Measurements from ENCODE around the gene TEAD3. TPM values are rescaled to one million over a fixed set of nuclear protein-coding genes. Genes with fewer than 3 reads are reported as not detected.
A peak's percentile ranks its signal among the peaks of the same experiment; 100 is the strongest.

The TEAD3 gene
- total RNA-seq, 1 experiment from 2014 or later = 34.3 TPM

DNA sequence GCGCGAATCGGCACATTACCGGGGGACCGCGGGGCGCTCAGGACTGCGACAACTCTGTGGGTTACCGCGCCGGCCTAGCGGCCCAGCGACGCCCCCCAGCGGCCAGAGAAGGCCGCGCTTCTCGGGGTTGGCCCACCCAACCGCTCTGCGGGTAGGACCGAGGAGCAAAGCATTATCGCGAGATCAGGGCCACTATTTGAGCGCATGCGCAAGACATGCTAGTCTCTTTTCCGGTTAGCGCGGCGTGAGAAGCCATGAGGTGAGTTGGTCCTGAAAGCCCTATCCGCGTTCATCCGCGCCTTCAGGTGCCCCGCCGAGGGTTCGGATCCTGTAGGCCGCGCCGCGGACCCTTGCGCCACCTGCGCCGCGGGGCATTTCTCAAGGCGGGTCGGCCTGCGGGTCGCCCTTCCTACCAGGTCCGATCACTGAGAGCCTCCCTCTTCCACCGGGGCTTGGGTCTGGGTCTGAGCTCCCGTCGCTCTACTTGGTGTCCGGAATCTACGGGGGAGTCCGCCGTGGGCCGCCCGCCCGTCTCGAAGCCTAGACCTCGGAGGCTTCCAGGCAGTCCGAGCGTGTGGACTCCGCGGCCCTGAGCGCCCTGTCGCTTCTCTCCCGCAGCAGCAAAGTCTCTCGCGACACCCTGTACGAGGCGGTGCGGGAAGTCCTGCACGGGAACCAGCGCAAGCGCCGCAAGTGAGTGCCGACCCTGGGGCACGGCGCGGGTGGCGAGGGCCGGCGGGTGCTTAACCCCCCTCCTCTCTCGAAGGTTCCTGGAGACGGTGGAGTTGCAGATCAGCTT, 28.5 kb downstream of the TEAD3 start, which contains the start of gene RPL10A (continued):
- no peak for TF ChIP-seq ZNF263 (CRISPR knock-in tag; IDR thresholded peaks at IDR 0.05; ENCODE audit: low read depth)
- TF ChIP-seq SMAD4 (CRISPR knock-in tag; IDR thresholded peaks at IDR 0.05) = 0 out of 2 replicates have a peak, but pooled peaks have one; percentile 32
- TF ChIP-seq MYBL2 (CRISPR knock-in tag; IDR thresholded peaks at IDR 0.05) = peak; percentile 78
- TF ChIP-seq NFATC4 (CRISPR knock-in tag; IDR thresholded peaks at IDR 0.05) = 0 out of 2 replicates have a peak, but pooled peaks have one; percentile 13
- no peak for TF ChIP-seq RORB (CRISPR knock-in tag; IDR thresholded peaks at IDR 0.05)
- peak; percentile 36; the same call in 1 of the 2 replicates for TF ChIP-seq TEAD4 (CRISPR knock-in tag; IDR thresholded peaks at IDR 0.05)
- TF ChIP-seq, protein P1, sequence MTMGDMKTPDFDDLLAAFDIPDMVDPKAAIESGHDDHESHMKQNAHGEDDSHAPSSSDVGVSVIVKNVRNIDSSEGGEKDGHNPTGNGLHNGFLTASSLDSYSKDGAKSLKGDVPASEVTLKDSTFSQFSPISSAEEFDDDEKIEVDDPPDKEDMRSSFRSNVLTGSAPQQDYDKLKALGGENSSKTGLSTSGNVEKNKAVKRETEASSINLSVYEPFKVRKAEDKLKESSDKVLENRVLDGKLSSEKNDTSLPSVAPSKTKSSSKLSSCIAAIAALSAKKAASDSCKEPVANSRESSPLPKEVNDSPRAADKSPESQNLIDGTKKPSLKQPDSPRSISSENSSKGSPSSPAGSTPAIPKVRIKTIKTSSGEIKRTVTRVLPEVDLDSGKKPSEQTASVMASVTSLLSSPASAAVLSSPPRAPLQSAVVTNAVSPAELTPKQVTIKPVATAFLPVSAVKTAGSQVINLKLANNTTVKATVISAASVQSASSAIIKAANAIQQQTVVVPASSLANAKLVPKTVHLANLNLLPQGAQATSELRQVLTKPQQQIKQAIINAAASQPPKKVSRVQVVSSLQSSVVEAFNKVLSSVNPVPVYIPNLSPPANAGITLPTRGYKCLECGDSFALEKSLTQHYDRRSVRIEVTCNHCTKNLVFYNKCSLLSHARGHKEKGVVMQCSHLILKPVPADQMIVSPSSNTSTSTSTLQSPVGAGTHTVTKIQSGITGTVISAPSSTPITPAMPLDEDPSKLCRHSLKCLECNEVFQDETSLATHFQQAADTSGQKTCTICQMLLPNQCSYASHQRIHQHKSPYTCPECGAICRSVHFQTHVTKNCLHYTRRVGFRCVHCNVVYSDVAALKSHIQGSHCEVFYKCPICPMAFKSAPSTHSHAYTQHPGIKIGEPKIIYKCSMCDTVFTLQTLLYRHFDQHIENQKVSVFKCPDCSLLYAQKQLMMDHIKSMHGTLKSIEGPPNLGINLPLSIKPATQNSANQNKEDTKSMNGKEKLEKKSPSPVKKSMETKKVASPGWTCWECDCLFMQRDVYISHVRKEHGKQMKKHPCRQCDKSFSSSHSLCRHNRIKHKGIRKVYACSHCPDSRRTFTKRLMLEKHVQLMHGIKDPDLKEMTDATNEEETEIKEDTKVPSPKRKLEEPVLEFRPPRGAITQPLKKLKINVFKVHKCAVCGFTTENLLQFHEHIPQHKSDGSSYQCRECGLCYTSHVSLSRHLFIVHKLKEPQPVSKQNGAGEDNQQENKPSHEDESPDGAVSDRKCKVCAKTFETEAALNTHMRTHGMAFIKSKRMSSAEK (CRISPR knock-in tag; IDR thresholded peaks at IDR 0.05; ENCODE audit: borderline replicate concordance) = 0 out of 2 replicates have a peak, but pooled peaks have one; percentile 50
- TF ChIP-seq SMAD3 (CRISPR knock-in tag; IDR thresholded peaks at IDR 0.05; ENCODE audit: borderline replicate concordance) = peak; percentile 95
- TF ChIP-seq ETV6 (CRISPR knock-in tag; IDR thresholded peaks at IDR 0.05) = peak; percentile 96
- no peak for TF ChIP-seq NR1H2 (CRISPR knock-in tag; IDR thresholded peaks at IDR 0.05)
- TF ChIP-seq RELA (CRISPR knock-in tag; IDR thresholded peaks at IDR 0.05; ENCODE audit: borderline replicate concordance) = no peak
- peak; percentile 63; the same call in 1 of the 2 replicates for TF ChIP-seq FOXK1 (CRISPR knock-in tag; IDR thresholded peaks at IDR 0.05)
- TF ChIP-seq SOX15 (CRISPR knock-in tag; IDR thresholded peaks at IDR 0.05) = no peak
- no peak for TF ChIP-seq NR2C2 (CRISPR knock-in tag; IDR thresholded peaks at IDR 0.05)
- TF ChIP-seq, protein P2, sequence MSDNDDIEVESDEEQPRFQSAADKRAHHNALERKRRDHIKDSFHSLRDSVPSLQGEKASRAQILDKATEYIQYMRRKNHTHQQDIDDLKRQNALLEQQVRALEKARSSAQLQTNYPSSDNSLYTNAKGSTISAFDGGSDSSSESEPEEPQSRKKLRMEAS (CRISPR knock-in tag; IDR thresholded peaks at IDR 0.05) = peak; percentile 97
- TF ChIP-seq, protein P3, sequence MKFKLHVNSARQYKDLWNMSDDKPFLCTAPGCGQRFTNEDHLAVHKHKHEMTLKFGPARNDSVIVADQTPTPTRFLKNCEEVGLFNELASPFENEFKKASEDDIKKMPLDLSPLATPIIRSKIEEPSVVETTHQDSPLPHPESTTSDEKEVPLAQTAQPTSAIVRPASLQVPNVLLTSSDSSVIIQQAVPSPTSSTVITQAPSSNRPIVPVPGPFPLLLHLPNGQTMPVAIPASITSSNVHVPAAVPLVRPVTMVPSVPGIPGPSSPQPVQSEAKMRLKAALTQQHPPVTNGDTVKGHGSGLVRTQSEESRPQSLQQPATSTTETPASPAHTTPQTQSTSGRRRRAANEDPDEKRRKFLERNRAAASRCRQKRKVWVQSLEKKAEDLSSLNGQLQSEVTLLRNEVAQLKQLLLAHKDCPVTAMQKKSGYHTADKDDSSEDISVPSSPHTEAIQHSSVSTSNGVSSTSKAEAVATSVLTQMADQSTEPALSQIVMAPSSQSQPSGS (CRISPR knock-in tag; IDR thresholded peaks at IDR 0.05; ENCODE audit: borderline replicate concordance, low read depth) = no peak
- TF ChIP-seq, protein P4, sequence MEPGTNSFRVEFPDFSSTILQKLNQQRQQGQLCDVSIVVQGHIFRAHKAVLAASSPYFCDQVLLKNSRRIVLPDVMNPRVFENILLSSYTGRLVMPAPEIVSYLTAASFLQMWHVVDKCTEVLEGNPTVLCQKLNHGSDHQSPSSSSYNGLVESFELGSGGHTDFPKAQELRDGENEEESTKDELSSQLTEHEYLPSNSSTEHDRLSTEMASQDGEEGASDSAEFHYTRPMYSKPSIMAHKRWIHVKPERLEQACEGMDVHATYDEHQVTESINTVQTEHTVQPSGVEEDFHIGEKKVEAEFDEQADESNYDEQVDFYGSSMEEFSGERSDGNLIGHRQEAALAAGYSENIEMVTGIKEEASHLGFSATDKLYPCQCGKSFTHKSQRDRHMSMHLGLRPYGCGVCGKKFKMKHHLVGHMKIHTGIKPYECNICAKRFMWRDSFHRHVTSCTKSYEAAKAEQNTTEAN (CRISPR knock-in tag; IDR thresholded peaks at IDR 0.05) = no peak; the same call in 1 of the 2 replicates
- TF ChIP-seq NR3C1 (CRISPR knock-in tag; conservative IDR thresholded peaks at IDR 0.05; ENCODE audit: low read depth) = no peak
- TF ChIP-seq, protein P5, sequence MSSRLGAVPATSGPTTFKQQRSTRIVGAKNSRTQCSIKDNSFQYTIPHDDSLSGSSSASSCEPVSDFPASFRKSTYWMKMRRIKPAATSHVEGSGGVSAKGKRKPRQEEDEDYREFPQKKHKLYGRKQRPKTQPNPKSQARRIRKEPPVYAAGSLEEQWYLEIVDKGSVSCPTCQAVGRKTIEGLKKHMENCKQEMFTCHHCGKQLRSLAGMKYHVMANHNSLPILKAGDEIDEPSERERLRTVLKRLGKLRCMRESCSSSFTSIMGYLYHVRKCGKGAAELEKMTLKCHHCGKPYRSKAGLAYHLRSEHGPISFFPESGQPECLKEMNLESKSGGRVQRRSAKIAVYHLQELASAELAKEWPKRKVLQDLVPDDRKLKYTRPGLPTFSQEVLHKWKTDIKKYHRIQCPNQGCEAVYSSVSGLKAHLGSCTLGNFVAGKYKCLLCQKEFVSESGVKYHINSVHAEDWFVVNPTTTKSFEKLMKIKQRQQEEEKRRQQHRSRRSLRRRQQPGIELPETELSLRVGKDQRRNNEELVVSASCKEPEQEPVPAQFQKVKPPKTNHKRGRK (CRISPR knock-in tag; IDR thresholded peaks at IDR 0.05; ENCODE audit: borderline replicate concordance) = no peak
- TF ChIP-seq, protein P6, sequence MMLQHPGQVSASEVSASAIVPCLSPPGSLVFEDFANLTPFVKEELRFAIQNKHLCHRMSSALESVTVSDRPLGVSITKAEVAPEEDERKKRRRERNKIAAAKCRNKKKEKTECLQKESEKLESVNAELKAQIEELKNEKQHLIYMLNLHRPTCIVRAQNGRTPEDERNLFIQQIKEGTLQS (CRISPR knock-in tag; conservative IDR thresholded peaks at IDR 0.05) = no peak
- TF ChIP-seq ZNF423 (CRISPR knock-in tag; IDR thresholded peaks at IDR 0.05) = no peak

Data from WTC11 (cell line).